ENCODE data around the gene CKM. TPM values are rescaled to one million over a fixed set of nuclear protein-coding genes. Genes with fewer than 3 reads are reported as not detected.
A peak's percentile ranks its signal among the peaks of the same experiment; 100 is the strongest.

Gene CKM
- 1 to 10 TPM in 1 of 3 donors, under 1 TPM in 2; 0.57 to 1.7 (median 0.79) TPM for polyA plus RNA-seq (ENCODE audit: insufficient read length in 3 of 3)

- no peak for DNase-seq (ENCODE audit: low read depth in 3 of 3, low spot score in 2 of 3)
Measured at GRCh38 chr19:45322744-45323281, at the start of gene CKM. Gene CKM (minus strand): TSS chr19:45322875. CDS start chr19:45319713, 3,162 bp downstream.

GRCh38 chr19:45370410-45371204, 47.9 kb upstream of the CKM start, which contains the start of gene ERCC2:
Gene ERCC2 (minus strand): TSS chr19:45370573. CDS start chr19:45370540, 33 bp downstream.
- DNase-seq (ENCODE audit: low read depth in 3 of 3, low spot score in 2 of 3), result peak; percentile 99 to 100 (median 100)

GRCh38 chr19:45368737-45369340, 46.2 kb upstream of the CKM start:
- DNase-seq (ENCODE audit: low read depth in 3 of 3, low spot score in 2 of 3), result no peak

GRCh38 chr19:45368127-45368526, 45.5 kb upstream of the CKM start:
- DNase-seq (ENCODE audit: low read depth in 3 of 3, low spot score in 2 of 3), result no peak

DNA sequence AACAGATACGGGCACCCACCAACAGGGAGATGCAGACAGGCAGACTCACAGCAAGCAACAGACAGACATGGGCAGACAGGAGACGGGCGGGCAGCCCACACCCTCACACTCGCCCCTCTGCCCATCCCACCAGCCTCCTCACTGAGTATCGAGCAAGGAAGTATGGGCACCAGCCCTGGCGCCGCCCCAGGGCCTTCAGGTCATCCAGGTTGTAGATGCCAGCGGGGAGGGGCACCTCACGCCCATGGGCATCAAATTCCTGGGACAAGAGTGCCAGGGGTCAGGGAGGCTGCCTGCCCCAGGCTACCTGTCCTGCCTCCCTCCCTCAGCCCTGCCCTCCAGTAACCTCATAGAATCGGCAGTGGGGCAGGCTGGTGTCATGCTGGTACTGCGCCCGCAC, 42.0 kb upstream of the CKM start:
- DNase-seq (ENCODE audit: low read depth in 3 of 3, low spot score in 2 of 3), result no peak

DNA sequence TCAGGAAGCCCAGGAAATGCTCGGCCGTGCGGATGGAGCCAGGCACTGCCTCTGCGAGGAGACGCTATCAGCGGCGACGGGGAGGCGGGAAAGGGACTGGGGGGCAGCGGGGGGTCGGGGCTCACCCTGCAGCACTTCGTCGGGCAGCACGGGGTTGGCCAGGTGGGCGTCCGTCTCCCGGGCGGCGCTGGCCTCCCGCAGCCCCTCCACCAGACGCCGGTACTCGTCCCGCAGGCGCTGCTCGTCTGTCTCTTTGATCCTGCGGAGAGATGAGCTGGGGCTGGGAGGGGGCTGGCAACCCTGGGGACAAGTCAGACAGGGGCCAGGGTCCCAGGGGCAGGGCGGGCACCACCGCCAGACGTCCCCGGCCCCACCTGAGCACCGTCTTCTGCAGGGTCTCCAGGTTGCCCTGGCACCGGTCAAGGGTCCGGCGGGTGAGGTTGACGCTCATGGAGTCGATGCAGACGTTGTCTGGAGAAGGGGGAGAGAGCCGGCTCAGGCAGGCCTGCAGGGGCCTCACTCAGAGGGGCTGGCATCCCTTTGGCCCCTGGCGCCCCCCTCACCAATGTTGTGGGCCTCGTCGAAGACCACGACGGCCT, 41.3 kb upstream of the CKM start:
- no peak for DNase-seq (ENCODE audit: low read depth in 3 of 3, low spot score in 2 of 3)

DNA sequence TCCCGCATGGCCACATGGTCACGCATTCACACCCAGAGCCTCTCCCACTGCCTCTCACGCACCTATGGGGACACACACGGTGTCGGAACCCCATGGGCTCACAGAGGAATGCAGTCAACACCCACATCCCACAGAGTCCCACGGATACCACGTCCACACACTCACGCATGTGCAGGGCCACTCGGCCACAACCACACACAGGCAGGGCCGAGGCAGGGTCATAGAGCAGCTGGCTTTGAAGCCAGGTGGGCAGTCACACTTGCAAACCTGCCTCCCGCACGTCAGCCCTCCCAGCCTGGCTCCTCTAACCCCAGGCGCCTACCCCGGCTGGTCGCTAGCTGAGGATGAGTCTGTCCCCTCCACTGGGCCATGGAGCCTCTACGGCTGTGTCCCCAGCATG, 39.6 kb upstream of the CKM start:
- DNase-seq (ENCODE audit: low read depth in 3 of 3, low spot score in 2 of 3), result no peak

- no peak for DNase-seq (ENCODE audit: low read depth in 3 of 3, low spot score in 2 of 3)
Measured at GRCh38 chr19:45361608-45362007, 38.9 kb upstream of the CKM start.

GRCh38 chr19:45358213-45358792, 35.6 kb upstream of the CKM start:
- DNase-seq (ENCODE audit: low read depth in 3 of 3, low spot score in 2 of 3), result no peak

DNA sequence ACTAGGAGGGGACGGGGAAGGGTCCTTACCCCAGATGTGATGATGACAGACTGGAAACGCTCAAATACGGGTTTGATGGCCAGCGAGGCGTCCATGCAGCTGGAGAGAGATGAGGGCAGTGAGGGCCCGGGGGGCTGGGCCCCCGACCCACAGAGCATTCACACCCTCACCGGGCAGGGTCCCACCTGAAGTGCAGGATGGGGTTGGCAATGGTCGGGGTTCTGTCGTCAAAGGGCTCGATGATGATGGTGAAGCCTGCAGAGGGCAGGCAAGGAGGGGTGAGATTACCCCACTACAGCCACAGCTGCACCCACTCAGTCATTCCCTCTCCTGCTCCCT, 34.7 kb upstream of the CKM start:
- DNase-seq (ENCODE audit: low read depth in 3 of 3, low spot score in 2 of 3), result no peak

GRCh38 chr19:45356760-45357444, 34.2 kb upstream of the CKM start:
- no peak for DNase-seq (ENCODE audit: low read depth in 3 of 3, low spot score in 2 of 3)

DNA sequence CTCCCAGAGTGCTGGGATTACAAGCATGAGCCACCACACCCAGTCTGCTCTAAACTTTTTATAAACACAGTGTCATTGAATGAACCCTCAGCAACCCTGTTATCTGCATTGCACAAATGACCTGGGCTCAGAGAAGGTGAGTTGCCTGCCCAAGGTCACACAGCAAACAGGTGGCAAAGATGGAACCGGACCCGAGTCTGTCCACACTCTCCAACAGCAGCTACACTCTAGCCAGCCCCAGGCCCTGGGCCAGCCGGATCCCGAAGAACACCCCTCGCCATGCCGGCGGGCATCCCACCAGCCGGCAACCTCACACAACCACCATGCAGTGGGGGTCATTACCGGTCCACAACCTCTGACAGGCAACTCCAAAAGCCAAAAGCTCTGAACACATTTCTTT, 33.2 kb upstream of the CKM start:
- DNase-seq (ENCODE audit: low read depth in 3 of 3, low spot score in 2 of 3), result no peak

DNA sequence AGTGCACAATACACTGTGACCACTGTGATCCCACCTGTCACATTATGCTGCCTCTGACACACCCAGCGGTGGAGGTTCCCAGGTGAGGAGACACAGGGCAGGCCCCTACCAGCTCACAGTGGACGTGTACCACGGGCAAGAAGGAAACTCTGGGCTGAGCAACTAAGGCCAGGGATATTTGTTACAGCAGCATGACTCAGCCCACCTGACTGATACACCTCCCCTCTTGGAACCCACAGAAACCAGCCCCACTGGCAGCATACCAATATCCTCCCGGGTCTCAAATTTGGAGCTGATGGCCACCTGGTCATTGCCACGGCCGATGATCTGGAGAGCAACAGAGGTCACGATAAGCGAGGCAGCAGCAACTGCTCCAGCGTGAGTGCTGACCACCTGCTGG, 32.7 kb upstream of the CKM start:
- DNase-seq (ENCODE audit: low read depth in 3 of 3, low spot score in 2 of 3), result no peak

GRCh38 chr19:45354241-45354842, 31.7 kb upstream of the CKM start:
- DNase-seq (ENCODE audit: low read depth in 3 of 3, low spot score in 2 of 3), result no peak

- DNase-seq (ENCODE audit: low read depth in 3 of 3, low spot score in 2 of 3), result no peak
Measured at GRCh38 chr19:45352914-45353796, 30.5 kb upstream of the CKM start.

GRCh38 chr19:45352471-45352870, 29.8 kb upstream of the CKM start:
- DNase-seq (ENCODE audit: low read depth in 3 of 3, low spot score in 2 of 3), result no peak

DNA sequence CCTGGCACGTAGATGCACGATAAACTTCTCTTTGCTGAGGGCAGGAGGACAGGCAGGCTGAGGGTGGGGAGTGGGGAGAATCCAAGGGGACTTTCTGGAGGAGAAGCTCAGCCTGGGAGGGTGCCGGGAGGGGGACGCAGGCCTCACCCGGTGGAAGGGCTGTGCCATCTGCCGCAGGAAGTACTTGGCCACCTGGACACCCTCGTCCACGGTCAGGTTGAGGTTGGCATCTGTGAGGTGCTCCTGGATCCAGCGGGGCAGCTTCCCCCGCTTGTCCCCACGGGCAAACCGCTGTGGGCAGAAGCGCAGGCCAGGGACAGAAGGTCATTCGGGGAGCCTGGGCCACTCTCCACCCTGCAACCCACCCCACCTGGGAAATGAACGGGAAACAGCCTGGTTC, 29.4 kb upstream of the CKM start:
- DNase-seq (ENCODE audit: low read depth in 3 of 3, low spot score in 2 of 3), result no peak

- DNase-seq (ENCODE audit: low read depth in 3 of 3, low spot score in 2 of 3), result no peak
Measured at GRCh38 chr19:45351401-45351952, 28.8 kb upstream of the CKM start.

GRCh38 chr19:45350477-45351058, 27.9 kb upstream of the CKM start:
- no peak for DNase-seq (ENCODE audit: low read depth in 3 of 3, low spot score in 2 of 3)

Data from right renal cortex interstitium (tissue), 3 donors.